DMS53 treated with DMSO at 0.1 percent for 48 hours (cell line): ENCODE results near the gene MCM3.

Source experiments
- DNase-seq: peaks from one replicate; lab custom pipeline; 2025; ENCODE audit not compliant: unreplicated experiment; lab: John Stamatoyannopoulos, UW

The MCM3 gene

GRCh38 chr6:52284460-52285176 lies at the start of gene MCM3:
Gene MCM3 (minus strand): TSS chr6:52284742. CDS start chr6:52284674, 68 bp downstream.
- DNase-seq, result peak; percentile 99

DNA sequence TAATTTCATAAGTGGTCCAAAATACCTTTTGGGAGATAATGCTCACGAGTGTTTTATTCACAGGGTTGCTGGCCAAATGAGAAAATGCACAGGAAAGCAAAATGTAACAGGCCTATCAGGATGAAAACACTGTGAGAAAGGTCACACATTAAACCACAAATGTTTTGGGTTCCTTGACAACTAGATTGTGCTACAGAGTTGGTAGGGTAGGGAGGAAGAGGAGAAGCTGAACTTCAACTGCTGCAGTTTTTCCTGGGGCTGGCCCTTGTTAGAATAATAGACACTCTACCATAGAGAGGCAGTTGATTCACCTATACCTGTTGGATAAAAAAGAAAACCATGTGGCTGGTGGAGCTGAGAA lies 49.3 kb upstream of the MCM3 start:
- no peak for DNase-seq

- DNase-seq, result no peak
These were observed 47.4 kb upstream of the MCM3 start for GRCh38 chr6:52331793-52332457.

- no peak for DNase-seq
These were observed 45.9 kb upstream of the MCM3 start for GRCh38 chr6:52330470-52330869.

DNA sequence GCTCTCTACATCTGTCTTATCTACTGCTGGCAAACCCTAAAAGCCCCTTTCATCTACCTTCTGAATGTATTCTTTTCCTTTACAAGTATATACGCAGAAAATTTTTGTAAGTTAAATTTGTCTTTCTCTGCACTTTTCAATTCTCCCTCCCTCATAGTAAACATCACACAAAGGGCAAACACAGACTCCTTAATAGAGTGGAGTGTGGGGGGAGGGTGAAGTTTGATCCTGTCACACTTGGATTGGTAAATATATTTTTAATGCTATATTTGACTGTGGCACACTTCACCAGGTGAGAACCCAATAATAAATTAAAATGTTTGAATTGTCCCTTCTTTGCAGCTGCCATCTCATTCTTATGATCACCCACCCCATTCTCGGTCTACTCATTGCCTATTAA lies 44.2 kb upstream of the MCM3 start:
- no peak for DNase-seq

DNA sequence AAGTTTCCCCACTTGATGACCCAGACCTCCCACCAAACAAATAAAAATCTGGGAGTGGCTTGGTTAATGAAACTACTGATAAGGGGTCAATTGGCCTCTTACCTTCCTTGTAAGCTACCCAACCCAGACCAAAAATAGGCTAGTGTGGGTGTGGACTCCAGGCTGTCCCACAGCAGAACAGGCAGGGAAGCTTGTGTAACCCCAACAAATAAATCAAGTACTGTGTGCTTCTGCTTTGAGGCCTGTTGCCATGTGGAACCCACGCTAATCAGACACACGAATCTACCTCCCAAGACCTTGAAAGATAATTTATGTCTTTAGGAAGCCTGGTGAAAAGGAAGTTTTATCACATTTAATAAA lies 43.7 kb upstream of the MCM3 start:
- no peak for DNase-seq

DNA sequence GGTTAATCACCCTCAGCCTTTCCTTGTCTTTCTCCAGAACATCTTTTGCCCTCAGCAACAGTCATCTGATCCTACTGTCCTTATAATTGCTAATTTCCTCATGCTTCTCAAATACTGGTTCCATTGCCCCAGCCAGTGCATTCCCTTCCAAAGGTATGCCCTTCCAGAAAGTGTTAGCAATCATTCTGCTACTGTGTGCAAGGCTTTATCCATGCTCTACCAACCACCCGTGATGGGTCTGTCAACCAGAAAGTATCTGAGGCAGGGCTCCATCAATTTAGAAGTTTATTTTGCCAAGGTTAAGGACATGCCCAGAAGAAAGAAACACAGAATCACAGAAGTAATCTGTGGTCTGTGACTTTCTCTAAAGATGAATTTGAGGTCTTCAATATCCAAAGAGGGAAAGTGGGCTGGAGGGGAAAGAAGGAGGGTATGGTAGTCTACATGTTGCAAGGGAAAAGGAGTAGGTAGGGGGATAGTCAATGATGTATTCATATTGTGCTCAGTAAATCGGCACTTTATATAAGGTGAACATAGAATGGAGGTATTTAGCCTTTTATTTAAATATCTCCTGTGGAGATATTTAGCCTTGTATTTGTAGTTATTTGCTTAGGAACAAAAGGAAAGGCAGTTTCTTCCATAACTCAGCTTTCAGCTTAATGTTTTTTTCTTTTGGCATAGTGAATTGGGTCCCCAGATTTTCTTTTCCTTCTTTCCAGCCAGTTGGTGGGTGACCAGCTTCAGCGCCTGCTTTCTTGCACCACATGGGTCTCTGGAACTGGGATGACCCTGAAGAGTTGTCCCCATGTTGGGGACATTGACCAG lies 42.2 kb upstream of the MCM3 start:
- DNase-seq, result no peak

DNA sequence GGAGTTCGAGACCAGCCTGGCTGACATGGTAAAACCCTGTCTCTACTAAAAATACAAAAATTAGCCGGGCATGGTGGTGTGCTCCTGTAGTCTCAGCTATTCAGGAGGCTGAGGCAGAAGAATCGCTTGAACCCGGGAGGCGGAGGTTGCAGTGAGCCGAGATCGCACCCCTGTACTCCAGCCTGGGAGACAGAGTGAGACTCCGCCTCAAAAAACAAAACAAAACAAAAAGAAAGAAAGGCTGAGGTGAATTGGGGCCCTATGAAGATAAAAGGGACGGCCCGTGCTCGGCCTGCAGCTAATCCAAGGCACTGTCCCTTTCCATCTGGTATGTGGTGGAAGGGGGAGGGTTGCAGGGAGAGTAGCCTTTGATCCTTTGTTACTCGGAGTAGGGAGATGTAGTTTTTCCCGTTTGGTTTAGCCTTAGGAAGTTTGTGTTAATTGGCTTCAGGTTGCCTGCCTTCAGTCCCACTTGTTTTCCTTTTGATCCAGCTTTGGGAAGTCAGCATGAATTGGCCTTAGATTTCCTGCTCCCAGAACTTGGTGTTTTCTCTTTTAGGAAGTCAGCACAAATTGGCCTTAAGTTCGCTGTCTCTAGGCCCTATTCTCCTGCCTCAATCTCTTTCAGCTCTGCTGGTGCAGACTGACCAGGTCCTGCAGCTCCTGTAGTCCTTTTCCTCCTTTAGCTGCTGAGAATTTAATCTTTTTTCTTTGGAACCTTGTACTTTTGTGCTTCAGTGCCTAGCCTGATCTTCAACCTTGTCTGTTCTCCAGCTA lies 41.3 kb upstream of the MCM3 start:
- no peak for DNase-seq

- no peak for DNase-seq
These were observed 39.6 kb upstream of the MCM3 start for GRCh38 chr6:52324189-52324588.

- no peak for DNase-seq
These were observed 33.5 kb upstream of the MCM3 start for GRCh38 chr6:52317841-52318581.

DNA sequence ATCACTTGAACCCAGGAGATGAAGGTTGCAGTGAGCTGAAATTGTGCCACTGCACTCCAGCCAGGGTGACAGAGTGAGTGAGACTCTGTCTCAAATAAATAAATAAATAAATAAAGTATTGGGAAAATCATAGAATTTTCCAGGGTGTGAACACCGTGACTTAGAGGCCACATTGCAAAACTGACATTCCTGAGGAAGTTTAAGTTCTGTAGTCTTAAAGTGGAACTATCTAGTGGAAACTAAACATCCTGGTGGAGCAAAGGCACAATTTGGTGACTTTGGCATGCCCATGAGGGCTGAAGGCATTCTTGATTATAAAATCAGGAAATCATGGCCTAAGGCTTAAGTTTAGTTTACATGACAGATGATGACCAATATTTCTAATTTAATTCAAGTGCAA lies 32.7 kb upstream of the MCM3 start:
- DNase-seq, result no peak

- DNase-seq, result no peak
These were observed 30.2 kb upstream of the MCM3 start for GRCh38 chr6:52314752-52315151.

- DNase-seq, result no peak
These were observed 27.9 kb upstream of the MCM3 start for GRCh38 chr6:52312461-52312860.

GRCh38 chr6:52310932-52311331 lies 26.4 kb upstream of the MCM3 start:
- no peak for DNase-seq

- no peak for DNase-seq
These were observed 23.4 kb upstream of the MCM3 start for GRCh38 chr6:52307900-52308372.

GRCh38 chr6:52306972-52307870 lies 22.7 kb upstream of the MCM3 start:
- DNase-seq, result no peak

DNA sequence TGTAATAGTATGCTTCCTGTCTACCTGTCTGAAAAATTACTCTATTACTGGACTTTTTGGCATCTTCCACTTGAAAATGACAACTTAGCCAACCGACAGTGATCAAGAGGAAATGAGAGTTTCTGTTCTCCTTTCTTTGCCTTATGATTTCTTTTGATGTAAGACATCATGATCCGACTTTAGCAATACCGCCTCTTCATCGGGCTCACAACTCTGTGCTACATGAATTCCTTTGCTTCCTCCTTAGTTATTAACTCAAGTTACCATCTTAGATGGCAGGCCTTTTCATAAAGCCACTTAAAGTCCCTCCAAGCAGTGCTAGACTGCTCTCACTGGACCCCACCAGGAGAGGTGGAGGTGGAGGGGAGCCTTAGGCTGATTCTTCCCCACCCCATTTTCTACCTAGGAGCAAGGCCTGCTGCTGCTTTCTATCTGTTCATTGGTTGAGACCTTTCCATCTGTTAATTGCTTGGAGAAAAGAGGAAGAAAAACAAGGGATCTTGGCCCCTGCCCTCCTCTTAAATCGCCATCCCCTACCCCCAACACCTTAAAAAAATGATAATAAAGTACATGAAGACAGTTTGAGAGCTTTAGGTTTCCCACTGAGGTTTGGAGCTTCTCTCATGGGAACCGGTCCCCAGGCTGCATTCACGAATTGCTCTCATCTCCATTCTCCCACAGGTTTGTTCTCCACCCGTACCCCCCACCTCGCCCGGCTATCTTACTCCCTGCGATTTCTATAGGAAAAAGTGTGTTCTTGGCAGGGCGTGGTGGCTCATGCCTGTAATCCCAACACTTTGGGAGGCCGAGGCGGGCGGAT lies 21.6 kb upstream of the MCM3 start:
- DNase-seq, result no peak

- DNase-seq, result no peak
These were observed 20.9 kb upstream of the MCM3 start for GRCh38 chr6:52305411-52305810.

DNA sequence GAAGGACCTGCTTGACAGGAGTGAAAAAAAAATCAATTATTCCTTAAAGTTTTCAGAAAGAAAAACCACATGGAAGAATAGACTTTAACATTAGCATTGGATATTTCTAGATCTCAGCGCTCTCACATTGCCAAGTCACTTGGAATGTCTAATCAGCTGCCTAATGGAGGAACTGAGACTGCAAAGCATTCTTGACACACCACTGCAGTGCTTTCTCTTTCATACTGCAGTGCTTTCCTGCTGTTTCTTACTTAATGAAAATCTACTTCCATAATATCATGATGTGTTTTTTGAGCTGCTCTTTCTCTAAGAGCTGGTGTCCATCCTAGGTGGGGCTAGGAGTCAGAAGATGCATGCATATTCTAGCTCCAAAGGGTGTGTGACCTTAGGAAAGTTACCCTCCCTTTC lies 20.4 kb upstream of the MCM3 start:
- no peak for DNase-seq
